ENCODE measurements around the gene BCL7A.

Gene BCL7A

GRCh38 chr12:122023339-122024131 lies 1.9 kb downstream of the BCL7A start:
- H2AFZ ChIP-seq (ENCODE audit: low read length) = peak overlapping the region; percentile 70
- H3K79me1 ChIP-seq (ENCODE audit: low read depth, low read length) = peaks cover 17% of the 10 kb centered on the region
- peaks cover 8 to 9% of the 10 kb centered on the region in 2 donors for H3K4me1 ChIP-seq (ENCODE audit: control insufficient read depth in 2 of 2, insufficient read depth in 1 of 2, low read depth in 1 of 2, low read length in 2 of 2)
- H3K9me3 ChIP-seq (replicated peaks in 1 of 2; ENCODE audit: control insufficient read depth in 2 of 2, insufficient read depth in 1 of 2, low read depth in 1 of 2, low read length in 2 of 2) = peaks cover 2 to 5% of the 10 kb centered on the region in 2 donors
- peak overlapping the region; percentile 96 for H2AK5ac ChIP-seq (ENCODE audit: low read depth, low read length)
- peaks cover 2 to 5% of the 10 kb centered on the region in 2 donors for H3K36me3 ChIP-seq (replicated peaks in 1 of 2; ENCODE audit: control insufficient read depth in 2 of 2, insufficient read depth in 2 of 2, low read length in 2 of 2)
- H3K4me2 ChIP-seq (ENCODE audit: insufficient read depth, low read length, poor library complexity, severe bottlenecking) = peak overlapping the region; percentile 93
- H3K4ac ChIP-seq (ENCODE audit: low read length) = no peak overlapping the region
- DNase-seq (ENCODE audit: low spot score) = no peak
- H2BK12ac ChIP-seq (ENCODE audit: low read length) = no peak overlapping the region
- H3K9ac ChIP-seq (ENCODE audit: low read depth, low read length, poor library complexity) = peak overlapping the region; percentile 70
- WGBS, 2 donors (ENCODE audit: extremely low coverage in 2 of 2, insufficient read length in 2 of 2, insufficient replicate concordance in 1 of 2) = no CpG with 5 or more reads among the region's 43 CpGs
- H2BK15ac ChIP-seq (ENCODE audit: low read length) = peak overlapping the region; percentile 37
- H4K8ac ChIP-seq (ENCODE audit: low read depth, low read length) = no peak overlapping the region
- peak overlapping the region; percentile 3 for H3K18ac ChIP-seq (ENCODE audit: low read length)
- peak overlapping the region; percentile 8 for H2BK120ac ChIP-seq (ENCODE audit: low read depth, low read length)
- no peak overlapping the region for H3K14ac ChIP-seq (ENCODE audit: low read length)
- peak overlapping the region; percentile 86 to 96 for H3K4me3 ChIP-seq (ENCODE audit: low read length in 2 of 2)
- H3K23ac ChIP-seq (ENCODE audit: low read depth, low read length, poor library complexity) = peak overlapping the region; percentile 65
- H3K27me3 ChIP-seq (ENCODE audit: control insufficient read depth in 3 of 3, insufficient read depth in 3 of 3, low read depth in 1 of 3, low read length in 3 of 3) = no peaks in the 10 kb centered on the region
- peak overlapping the region; percentile 32 for H3K27ac ChIP-seq (replicated peaks; ENCODE audit: low read length)
- peak overlapping the region; percentile 87 for H2BK5ac ChIP-seq (ENCODE audit: low read length)
- no peak overlapping the region for H4K91ac ChIP-seq (ENCODE audit: low read depth, low read length, poor library complexity)

GRCh38 chr12:122024132-122024785 lies 2.6 kb downstream of the BCL7A start:
- H2BK12ac ChIP-seq (ENCODE audit: low read length) = no peak overlapping the region
- H2BK15ac ChIP-seq (ENCODE audit: low read length) = no peak overlapping the region
- peaks cover 0 to 2% of the 10 kb centered on the region in 2 donors for H3K9me3 ChIP-seq (replicated peaks in 1 of 2; ENCODE audit: control insufficient read depth in 2 of 2, insufficient read depth in 1 of 2, low read depth in 1 of 2, low read length in 2 of 2)
- no peak overlapping the region for H3K4ac ChIP-seq (ENCODE audit: low read length)
- no peak overlapping the region for H3K18ac ChIP-seq (ENCODE audit: low read length)
- peak overlapping the region in 1 of 2 donors; percentile 86 for H3K4me3 ChIP-seq (ENCODE audit: low read length in 2 of 2)
- no peak overlapping the region for H4K91ac ChIP-seq (ENCODE audit: low read depth, low read length, poor library complexity)
- peak overlapping the region; percentile 93 for H3K4me2 ChIP-seq (ENCODE audit: insufficient read depth, low read length, poor library complexity, severe bottlenecking)
- H3K79me1 ChIP-seq (ENCODE audit: low read depth, low read length) = peaks cover 21% of the 10 kb centered on the region
- no peak overlapping the region for H4K8ac ChIP-seq (ENCODE audit: low read depth, low read length)
- H2BK5ac ChIP-seq (ENCODE audit: low read length) = no peak overlapping the region
- H3K36me3 ChIP-seq (replicated peaks in 1 of 2; ENCODE audit: control insufficient read depth in 2 of 2, insufficient read depth in 2 of 2, low read length in 2 of 2) = peaks cover 2 to 5% of the 10 kb centered on the region in 2 donors
- no peak overlapping the region for H3K23ac ChIP-seq (ENCODE audit: low read depth, low read length, poor library complexity)
- no peak overlapping the region for H2AFZ ChIP-seq (ENCODE audit: low read length)
- H3K27ac ChIP-seq (replicated peaks; ENCODE audit: low read length) = no peak overlapping the region
- no CpG with 5 or more reads among the region's 16 CpGs for WGBS, 2 donors (ENCODE audit: extremely low coverage in 2 of 2, insufficient read length in 2 of 2, insufficient replicate concordance in 1 of 2)
- H3K14ac ChIP-seq (ENCODE audit: low read length) = no peak overlapping the region
- H3K4me1 ChIP-seq (ENCODE audit: control insufficient read depth in 2 of 2, insufficient read depth in 1 of 2, low read depth in 1 of 2, low read length in 2 of 2) = peaks cover 8 to 14% of the 10 kb centered on the region in 2 donors
- no peak overlapping the region for H2BK120ac ChIP-seq (ENCODE audit: low read depth, low read length)
- no peak for DNase-seq (ENCODE audit: low spot score)
- peak overlapping the region; percentile 3 for H2AK5ac ChIP-seq (ENCODE audit: low read depth, low read length)
- no peaks in the 10 kb centered on the region for H3K27me3 ChIP-seq (ENCODE audit: control insufficient read depth in 3 of 3, insufficient read depth in 3 of 3, low read depth in 1 of 3, low read length in 3 of 3)
- no peak overlapping the region for H3K9ac ChIP-seq (ENCODE audit: low read depth, low read length, poor library complexity)

GRCh38 chr12:122026706-122027333 lies 5.1 kb downstream of the BCL7A start:
- Histone ChIP-seq H2BK5ac (ENCODE audit: low read length) (no peak overlapping the region), H2BK120ac (ENCODE audit: low read depth, low read length) (no peak overlapping the region), H2BK12ac (ENCODE audit: low read length) (no peak overlapping the region), H3K27ac (replicated peaks; ENCODE audit: low read length) (no peak overlapping the region), H3K4me1 (ENCODE audit: control insufficient read depth in 2 of 2, insufficient read depth in 1 of 2, low read depth in 1 of 2, low read length in 2 of 2) (peaks cover 4 to 12% of the 10 kb centered on the region in 2 donors), H3K4me3 (ENCODE audit: low read length in 2 of 2) (no peak overlapping the region), H3K18ac (ENCODE audit: low read length) (peak overlapping the region; percentile 57), H3K9me3 (replicated peaks in 1 of 2; ENCODE audit: control insufficient read depth in 2 of 2, insufficient read depth in 1 of 2, low read depth in 1 of 2, low read length in 2 of 2) (no peaks in the 10 kb centered on the region), H2AFZ (ENCODE audit: low read length) (no peak overlapping the region), H3K23ac (ENCODE audit: low read depth, low read length, poor library complexity) (peak overlapping the region; percentile 93), H3K14ac (ENCODE audit: low read length) (no peak overlapping the region), H4K91ac (ENCODE audit: low read depth, low read length, poor library complexity) (peak overlapping the region; percentile 64), H3K36me3 (replicated peaks in 1 of 2; ENCODE audit: control insufficient read depth in 2 of 2, insufficient read depth in 2 of 2, low read length in 2 of 2) (peaks cover 2 to 20% of the 10 kb centered on the region in 2 donors), H3K27me3 (ENCODE audit: control insufficient read depth in 3 of 3, insufficient read depth in 3 of 3, low read depth in 1 of 3, low read length in 3 of 3) (no peaks in the 10 kb centered on the region), H2AK5ac (ENCODE audit: low read depth, low read length) (peak overlapping the region; percentile 84), H3K9ac (ENCODE audit: low read depth, low read length, poor library complexity) (no peak overlapping the region), H3K4ac (ENCODE audit: low read length) (peak overlapping the region; percentile 23), H3K4me2 (ENCODE audit: insufficient read depth, low read length, poor library complexity, severe bottlenecking) (no peak overlapping the region), H3K79me1 (ENCODE audit: low read depth, low read length) (peaks cover 29% of the 10 kb centered on the region), H4K8ac (ENCODE audit: low read depth, low read length) (no peak overlapping the region), H2BK15ac (ENCODE audit: low read length) (no peak overlapping the region)
- no peak for DNase-seq (ENCODE audit: low spot score)
- WGBS, 2 donors (ENCODE audit: extremely low coverage in 2 of 2, insufficient read length in 2 of 2, insufficient replicate concordance in 1 of 2) = no CpG with 5 or more reads among the region's 7 CpGs
